KMS-11 (cell line): Measurements from ENCODE around the gene POLDIP2.

ENCODE experiments used
- H2AFZ ChIP-seq: fragments of 200-600 bp; sonication (generic); 2 replicates; pipeline ENCODE4 v1.6.1; 2016; ENCODE audit warnings: antibody characterized with exemption, mixed run types, low read depth
- H3K27ac ChIP-seq: fragments of 200-600 bp; sonication (generic); 2 replicates; pipeline ENCODE4 v1.6.1; 2016; ENCODE audit warnings: mild to moderate bottlenecking, mixed run types
- H3K27me3 ChIP-seq: fragments of 200-600 bp; sonication (generic); 2 replicates; pipeline ENCODE4 v1.6.1; 2017; ENCODE audit warnings: mild to moderate bottlenecking, low read depth, mixed run types, moderate library complexity; ENCODE audit not compliant: insufficient read depth
- H3K36me3 ChIP-seq: fragments of 200-600 bp; sonication (generic); 2 replicates; pipeline ENCODE4 v1.6.1; 2017; ENCODE audit warnings: mild to moderate bottlenecking, mixed run types; ENCODE audit not compliant: insufficient read depth
- H3K4me1 ChIP-seq: fragments of 200-600 bp; sonication (generic); 2 replicates; pipeline ENCODE4 v1.6.1; 2016; ENCODE audit warnings: mild to moderate bottlenecking, low read depth, mixed run types; ENCODE audit not compliant: poor library complexity, severe bottlenecking
- H3K4me2 ChIP-seq: fragments of 200-600 bp; sonication (generic); 2 replicates; pipeline ENCODE4 v1.7.0; 2016; ENCODE audit warnings: mild to moderate bottlenecking, mixed run types
- H3K4me3 ChIP-seq: fragments of 200-600 bp; sonication (generic); IDR thresholded peaks from 2 replicates; pipeline ENCODE4 v1.6.1; 2017; ENCODE audit warnings: low read depth, low read length, mixed read lengths; ENCODE audit not compliant: insufficient read depth
- H3K79me2 ChIP-seq: fragments of 200-600 bp; sonication (generic); 2 replicates; pipeline ENCODE4 v1.6.1; 2016; ENCODE audit warnings: low read depth, mixed run types; ENCODE audit not compliant: insufficient read depth
- H3K9ac ChIP-seq: fragments of 200-600 bp; sonication (generic); 2 replicates; pipeline ENCODE4 v1.6.1; 2016; ENCODE audit warnings: mild to moderate bottlenecking, mixed run types
- H4K20me1 ChIP-seq: fragments of 200-600 bp; sonication (generic); 2 replicates; pipeline ENCODE4 v1.6.1; 2016; ENCODE audit warnings: mild to moderate bottlenecking, mixed run types; ENCODE audit not compliant: insufficient read depth
- TF ChIP-seq, protein P1 (sequence below): fragments of 200-600 bp; sonication (generic); conservative IDR thresholded peaks from 2 replicates; pipeline ENCODE4 v1.6.1; 2017; ENCODE audit warnings: low read depth, mild to moderate bottlenecking, antibody characterized with exemption, low read length, moderate library complexity, mixed read lengths

POLDIP2 gene

DNA sequence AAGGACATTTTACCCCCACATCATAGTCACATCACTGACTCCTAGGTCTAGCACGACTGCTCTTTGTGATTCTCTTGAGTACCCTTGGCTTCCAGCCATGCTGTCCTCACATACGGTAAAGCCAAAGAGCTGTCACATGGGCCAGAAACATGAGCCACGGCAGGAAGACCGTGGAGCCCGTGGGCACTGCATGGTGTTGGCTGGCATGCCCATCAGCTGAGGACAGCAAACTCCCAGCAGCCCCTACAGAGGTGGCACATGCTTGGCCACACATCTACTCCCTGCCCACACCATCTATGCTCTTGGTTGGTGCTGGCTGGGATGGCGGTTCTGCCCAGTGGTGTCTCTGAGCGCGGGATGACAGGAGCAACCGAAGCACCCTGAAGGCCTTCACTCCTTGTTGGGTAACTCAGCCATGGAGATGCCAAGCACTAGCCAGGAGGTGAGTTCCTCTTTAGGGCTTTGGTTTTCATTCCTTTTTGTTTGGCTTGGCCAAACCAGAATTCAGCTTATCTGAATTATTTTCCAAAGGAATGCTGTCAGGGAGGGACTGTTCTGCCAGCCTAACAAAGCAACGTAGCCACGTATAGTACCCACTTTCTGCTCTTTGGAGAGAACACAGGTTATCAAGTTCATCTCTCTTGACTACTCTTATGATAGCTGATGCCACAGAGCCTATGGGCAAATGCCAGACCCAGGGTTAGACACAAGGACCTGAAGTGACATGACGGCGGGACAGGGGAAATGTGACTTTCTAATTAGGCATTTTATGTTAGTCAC lies 11.7 kb downstream of the POLDIP2 start:
- TF ChIP-seq, protein P1, sequence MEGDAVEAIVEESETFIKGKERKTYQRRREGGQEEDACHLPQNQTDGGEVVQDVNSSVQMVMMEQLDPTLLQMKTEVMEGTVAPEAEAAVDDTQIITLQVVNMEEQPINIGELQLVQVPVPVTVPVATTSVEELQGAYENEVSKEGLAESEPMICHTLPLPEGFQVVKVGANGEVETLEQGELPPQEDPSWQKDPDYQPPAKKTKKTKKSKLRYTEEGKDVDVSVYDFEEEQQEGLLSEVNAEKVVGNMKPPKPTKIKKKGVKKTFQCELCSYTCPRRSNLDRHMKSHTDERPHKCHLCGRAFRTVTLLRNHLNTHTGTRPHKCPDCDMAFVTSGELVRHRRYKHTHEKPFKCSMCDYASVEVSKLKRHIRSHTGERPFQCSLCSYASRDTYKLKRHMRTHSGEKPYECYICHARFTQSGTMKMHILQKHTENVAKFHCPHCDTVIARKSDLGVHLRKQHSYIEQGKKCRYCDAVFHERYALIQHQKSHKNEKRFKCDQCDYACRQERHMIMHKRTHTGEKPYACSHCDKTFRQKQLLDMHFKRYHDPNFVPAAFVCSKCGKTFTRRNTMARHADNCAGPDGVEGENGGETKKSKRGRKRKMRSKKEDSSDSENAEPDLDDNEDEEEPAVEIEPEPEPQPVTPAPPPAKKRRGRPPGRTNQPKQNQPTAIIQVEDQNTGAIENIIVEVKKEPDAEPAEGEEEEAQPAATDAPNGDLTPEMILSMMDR, result no peak
- Histone ChIP-seq H3K4me2 (no peak overlapping the region), H3K27ac (no peak overlapping the region), H3K4me3 (no peak overlapping the region), H3K27me3 (no peaks in the 10 kb centered on the region), H3K9ac (no peak overlapping the region), H3K4me1 (no peaks in the 10 kb centered on the region), H3K36me3 (peaks cover 4% of the 10 kb centered on the region; the same call in 1 of the 2 replicates), H3K79me2 (no peaks in the 10 kb centered on the region), H2AFZ (no peak overlapping the region), H4K20me1 (no peaks in the 10 kb centered on the region)

DNA sequence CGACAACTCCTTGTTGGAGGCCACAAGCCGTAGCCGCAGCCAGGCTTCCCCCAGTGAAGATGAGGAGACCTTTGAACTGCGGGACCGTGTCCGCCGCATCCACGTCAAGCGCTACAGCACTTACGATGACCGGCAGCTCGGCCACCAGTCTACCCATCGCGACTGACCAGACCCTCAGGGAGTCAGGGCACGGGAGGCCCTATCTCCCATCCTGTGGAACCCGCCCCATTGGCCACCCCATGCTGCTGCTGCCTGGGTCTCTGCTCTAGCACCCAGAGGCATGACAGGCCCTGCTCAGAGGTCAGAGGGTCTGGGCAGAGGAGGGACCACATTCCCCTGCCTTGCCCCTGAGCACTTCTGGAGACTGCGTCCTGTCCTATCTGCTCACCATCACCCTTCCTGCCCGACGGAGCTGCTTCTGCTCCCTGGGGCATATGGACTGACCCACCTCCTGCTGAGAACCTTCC lies 12.9 kb downstream of the POLDIP2 start:
- TF ChIP-seq, protein P1, result no peak
- no peaks in the 10 kb centered on the region for H4K20me1 ChIP-seq
- no peak overlapping the region for H3K27ac ChIP-seq

GRCh38 chr17:28344011-28344410 lies 13.3 kb downstream of the POLDIP2 start:
- no peaks in the 10 kb centered on the region for H4K20me1 ChIP-seq
- no peaks in the 10 kb centered on the region for H3K79me2 ChIP-seq
- H3K4me2 ChIP-seq, result no peak overlapping the region
- H2AFZ ChIP-seq, result no peak overlapping the region
- TF ChIP-seq, protein P1, result no peak
- no peaks in the 10 kb centered on the region for H3K27me3 ChIP-seq
- no peak overlapping the region for H3K9ac ChIP-seq
- H3K4me3 ChIP-seq, result no peak overlapping the region
- H3K27ac ChIP-seq, result no peak overlapping the region
- peaks cover 4% of the 10 kb centered on the region; the same call in 1 of the 2 replicates for H3K36me3 ChIP-seq
- H3K4me1 ChIP-seq, result no peaks in the 10 kb centered on the region

More for the DNA sequence above, 12.9 kb downstream of the POLDIP2 start:
- Histone ChIP-seq H2AFZ (no peak overlapping the region), H3K27me3 (no peaks in the 10 kb centered on the region), H3K9ac (no peak overlapping the region), H3K4me1 (no peaks in the 10 kb centered on the region), H3K4me2 (no peak overlapping the region), H3K4me3 (no peak overlapping the region), H3K36me3 (peaks cover 4% of the 10 kb centered on the region; the same call in 1 of the 2 replicates), H3K79me2 (no peaks in the 10 kb centered on the region)

- no peaks in the 10 kb centered on the region for H4K20me1 ChIP-seq
- TF ChIP-seq, protein P1, result no peak
- no peaks in the 10 kb centered on the region for H3K27me3 ChIP-seq
- H3K4me3 ChIP-seq, result no peak overlapping the region
- H3K4me1 ChIP-seq, result no peaks in the 10 kb centered on the region
- no peak overlapping the region for H3K9ac ChIP-seq
- H3K4me2 ChIP-seq, result no peak overlapping the region
- peaks cover 3% of the 10 kb centered on the region; the same call in 1 of the 2 replicates for H3K36me3 ChIP-seq
- no peak overlapping the region for H3K27ac ChIP-seq
- H3K79me2 ChIP-seq, result no peaks in the 10 kb centered on the region
- H2AFZ ChIP-seq, result no peak overlapping the region
These were observed 13.8 kb downstream of the POLDIP2 start for GRCh38 chr17:28343491-28343932.
